Measurements from ENCODE around the gene MPPED2.

GRCh38 chr11:30411383-30411782 is 174.8 kb downstream of the MPPED2 start:
- TF ChIP-seq EZH2 (IDR thresholded peaks at IDR 0.05; ENCODE audit: low read length) (no peak), CTCF (optimal IDR thresholded peaks at IDR 0.05 in 1 of 3, IDR thresholded peaks at IDR 0.05 in 1 of 3, conservative IDR thresholded peaks at IDR 0.05 in 1 of 3; ENCODE audit: extremely low read depth in 1 of 3, insufficient read depth in 2 of 3, low read length in 3 of 3) (no peak)

All from keratinocyte (primary cell).